ENCODE data around the gene DUSP15. TPM values are rescaled to one million over a fixed set of nuclear protein-coding genes. Genes with fewer than 3 reads are reported as not detected.
"Not testable (repeated sequence)": the region's sequence is repeated elsewhere in the genome, so short reads cannot be mapped to it uniquely, and the experiment has no call there.

DUSP15 gene
- total and polyA plus RNA-seq, 9 of the 15 experiments (the other 6 are each of a cell fraction or from before 2014, with no cell fraction given) = 0.34 TPM; not detected in 8

- peak in 1 of 2 experiments; percentile 33 for TF ChIP-seq AFF1 (IDR thresholded peaks at IDR 0.05; ENCODE audit: low read depth in 1 of 2, partially characterized antibody in 2 of 2)
- 0 out of 2 replicates have a peak, but pooled peaks have one; percentile 30 for TF ChIP-seq PML (IDR thresholded peaks at IDR 0.05; ENCODE audit: low read length)
- TF ChIP-seq SMAD4 (CRISPR knock-in tag; conservative IDR thresholded peaks at IDR 0.05) = peak; percentile 98
- peak; percentile 95 for TF ChIP-seq CTBP1 (IDR thresholded peaks at IDR 0.05; ENCODE audit: borderline replicate concordance)
- peak; percentile 81; the same call in 1 of the 2 replicates for TF ChIP-seq LCOR (CRISPR knock-in tag; IDR thresholded peaks at IDR 0.05)
- TF ChIP-seq MYNN (IDR thresholded peaks at IDR 0.05) = peak; percentile 45; the same call in 1 of the 2 replicates
- TF ChIP-seq MYNN, ATF1, NR4A1 (CRISPR knock-in tag; IDR thresholded peaks at IDR 0.05): not testable (repeated sequence)
- peak; percentile 91 for TF ChIP-seq HDAC3 (IDR thresholded peaks at IDR 0.05; ENCODE audit: borderline replicate concordance, partially characterized antibody)
- peak; percentile 51 for TF ChIP-seq L3MBTL2 (IDR thresholded peaks at IDR 0.05)
- peak; percentile 65; the same call in 1 of the 2 replicates for TF ChIP-seq NCOA1 (IDR thresholded peaks at IDR 0.05; ENCODE audit: low read depth)
- peak; percentile 58; the same call in 1 of the 2 replicates for TF ChIP-seq HES1 (IDR thresholded peaks at IDR 0.05; ENCODE audit: low read depth)
- peak; percentile 89 for TF ChIP-seq ZFP91 (CRISPR knock-in tag; IDR thresholded peaks at IDR 0.05)
- 0 out of 2 replicates have a peak, but pooled peaks have one; percentile 55 for TF ChIP-seq ZNF766 (CRISPR knock-in tag; conservative IDR thresholded peaks at IDR 0.05)
- TF ChIP-seq CC2D1A (IDR thresholded peaks at IDR 0.05) = peak; percentile 82; the same call in 1 of the 2 replicates
- TF ChIP-seq ATF1 (tag; IDR thresholded peaks at IDR 0.05) = peak; percentile 65
- TF ChIP-seq CBFA2T3 (IDR thresholded peaks at IDR 0.05) = peak; percentile 97
- peak in 1 of 2 experiments; percentile 77; a peak in 2 of 4 replicates for TF ChIP-seq TBL1XR1 (IDR thresholded peaks at IDR 0.05; ENCODE audit: low read length in 2 of 2)
- 0 out of 2 replicates have a peak, but pooled peaks have one; percentile 53 for TF ChIP-seq NR4A1 (tag; IDR thresholded peaks at IDR 0.05)
- TF ChIP-seq MNT (conservative IDR thresholded peaks at IDR 0.05) = peak in 1 of 2 experiments; percentile 51; a peak in 2 of 4 replicates
- TF ChIP-seq ATF7 (IDR thresholded peaks at IDR 0.05) = peak; percentile 68; the same call in 1 of the 2 replicates
- TF ChIP-seq SPI1 (IDR thresholded peaks at IDR 0.05; ENCODE audit: borderline replicate concordance, low read depth, low read length) = peak; percentile 81; the same call in 1 of the 2 replicates
- peak; percentile 73 for TF ChIP-seq LEF1 (IDR thresholded peaks at IDR 0.05)
Observed at GRCh38 chr20:31917962-31918412, 47.7 kb upstream of the DUSP15 start (continued).
